Measurements from ENCODE around the gene MRPL39.

MRPL39 gene

DNA sequence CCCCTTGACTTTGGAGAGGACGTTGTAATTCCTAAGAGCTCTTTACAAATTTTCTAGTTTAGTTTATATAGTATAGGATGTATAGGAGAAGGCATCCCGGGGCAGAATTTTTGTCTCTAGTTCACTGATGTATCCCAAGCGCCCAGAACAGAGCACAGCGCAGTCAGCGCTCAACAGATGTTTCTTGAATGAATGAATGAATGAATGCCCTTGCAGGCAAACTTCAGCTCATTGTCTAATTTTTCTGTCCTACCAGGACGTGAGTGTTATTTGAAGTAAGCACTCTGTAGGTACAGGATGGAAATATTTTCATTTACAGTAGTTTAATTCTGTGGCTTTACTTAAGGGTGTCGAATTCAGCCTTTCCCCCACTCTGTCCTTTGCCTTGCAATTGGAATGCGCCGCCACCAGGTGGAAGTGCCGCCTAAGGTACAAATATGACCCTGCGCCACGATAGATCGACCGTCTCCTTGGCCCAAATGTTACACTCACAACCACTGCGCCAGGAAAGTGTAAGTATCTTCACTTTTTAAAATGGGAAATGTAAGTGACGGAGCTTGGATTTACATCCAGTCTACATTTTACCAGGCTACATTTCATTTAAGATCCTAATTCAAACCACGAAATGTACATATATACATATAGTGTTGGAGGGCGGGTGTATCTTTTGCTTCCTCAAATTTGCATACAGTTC lies 910 bp upstream of the MRPL39 start:
- Histone ChIP-seq H3K4me3 (ENCODE audit: low read length) (peak overlapping the region; percentile 95), H3K4me2 (ENCODE audit: low read length) (peak overlapping the region; percentile 79), H3K9ac (ENCODE audit: low read depth, low read length) (peak overlapping the region; percentile 58), H3K9me3 (replicated peaks; ENCODE audit: low read length) (no peaks in the 10 kb centered on the region), H3K4me1 (ENCODE audit: control insufficient read depth, insufficient read depth, low read length) (no peaks in the 10 kb centered on the region), H3K36me3 (ENCODE audit: insufficient read depth, low read length) (peaks cover 3% of the 10 kb centered on the region), H3K27me3 (ENCODE audit: control insufficient read depth, insufficient read depth, low read length) (no peaks in the 10 kb centered on the region)

DNA sequence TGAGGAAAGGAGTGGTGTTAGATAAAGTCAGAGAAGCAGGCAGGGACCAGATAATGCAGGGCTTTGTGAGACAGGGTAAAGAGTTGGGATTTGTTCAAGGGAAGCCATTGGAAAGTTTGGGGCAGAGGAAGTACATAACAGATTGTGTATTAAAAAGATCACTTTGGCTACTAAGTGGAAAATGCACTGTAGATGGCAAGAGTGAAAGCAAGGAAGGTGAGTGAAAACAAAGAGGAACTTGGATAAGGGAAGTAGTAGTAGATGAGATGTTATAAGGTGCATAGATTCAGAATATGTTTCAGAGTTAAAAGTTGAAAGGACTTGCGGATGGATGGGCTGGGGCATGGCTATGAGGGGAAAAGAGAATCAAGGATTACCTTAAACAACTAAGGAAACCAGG lies 17.4 kb downstream of the MRPL39 start:
- no peak overlapping the region for H3K4me2 ChIP-seq (ENCODE audit: low read length)
- H3K9me3 ChIP-seq (replicated peaks; ENCODE audit: low read length): no peaks in the 10 kb centered on the region
- H3K36me3 ChIP-seq (ENCODE audit: insufficient read depth, low read length): peaks cover 54% of the 10 kb centered on the region
- no peaks in the 10 kb centered on the region for H3K27me3 ChIP-seq (ENCODE audit: control insufficient read depth, insufficient read depth, low read length)
- H3K9ac ChIP-seq (ENCODE audit: low read depth, low read length): no peak overlapping the region
- no peak overlapping the region for H3K4me3 ChIP-seq (ENCODE audit: low read length)
- no peaks in the 10 kb centered on the region for H3K4me1 ChIP-seq (ENCODE audit: control insufficient read depth, insufficient read depth, low read length)

DNA sequence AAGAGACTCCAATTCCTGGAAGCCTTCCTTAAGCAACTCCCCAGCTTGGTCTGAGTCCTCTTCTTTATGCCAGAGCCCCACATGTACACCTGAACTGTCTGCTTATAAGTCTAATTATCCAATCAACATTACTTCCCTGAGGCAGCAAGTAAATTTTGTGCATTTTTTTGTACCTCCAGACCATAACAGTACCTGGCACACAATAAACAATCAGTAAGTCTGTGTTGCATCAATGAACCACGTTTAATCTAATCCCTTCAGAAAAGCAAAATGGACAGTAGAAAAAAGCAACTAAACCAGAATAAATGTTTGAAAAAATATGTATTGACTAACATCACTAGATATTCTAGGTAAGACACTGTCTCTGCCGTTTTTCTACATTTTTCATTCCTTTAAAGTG lies 20.5 kb downstream of the MRPL39 start:
- no peak overlapping the region for H3K4me2 ChIP-seq (ENCODE audit: low read length)
- H3K4me1 ChIP-seq (ENCODE audit: control insufficient read depth, insufficient read depth, low read length): no peaks in the 10 kb centered on the region
- no peaks in the 10 kb centered on the region for H3K27me3 ChIP-seq (ENCODE audit: control insufficient read depth, insufficient read depth, low read length)
- no peaks in the 10 kb centered on the region for H3K9me3 ChIP-seq (replicated peaks; ENCODE audit: low read length)
- no peak overlapping the region for H3K4me3 ChIP-seq (ENCODE audit: low read length)
- no peak overlapping the region for H3K9ac ChIP-seq (ENCODE audit: low read depth, low read length)
- H3K36me3 ChIP-seq (ENCODE audit: insufficient read depth, low read length): peaks cover 41% of the 10 kb centered on the region

DNA sequence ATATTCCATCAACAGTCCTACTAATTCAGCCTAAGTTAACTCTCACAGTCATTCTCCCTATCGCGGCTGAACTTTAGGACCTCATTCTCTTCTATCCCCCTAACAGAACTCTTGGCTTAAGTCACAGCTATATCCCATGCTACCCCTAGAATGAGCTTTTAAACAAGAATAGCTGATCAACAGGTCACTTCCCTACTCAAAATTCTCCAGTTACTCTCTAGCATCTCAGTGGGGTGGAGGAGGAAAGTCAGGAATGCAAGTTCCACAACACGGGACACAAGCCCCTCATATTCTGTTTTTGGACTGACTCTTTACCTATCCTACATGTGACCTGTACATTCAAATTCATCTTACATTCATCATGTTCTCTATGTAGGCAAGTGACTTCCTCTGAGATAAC lies 21.0 kb downstream of the MRPL39 start:
- Histone ChIP-seq H3K27me3 (ENCODE audit: control insufficient read depth, insufficient read depth, low read length) (no peaks in the 10 kb centered on the region), H3K4me3 (ENCODE audit: low read length) (no peak overlapping the region), H3K4me1 (ENCODE audit: control insufficient read depth, insufficient read depth, low read length) (no peaks in the 10 kb centered on the region), H3K9ac (ENCODE audit: low read depth, low read length) (no peak overlapping the region), H3K4me2 (ENCODE audit: low read length) (no peak overlapping the region), H3K9me3 (replicated peaks; ENCODE audit: low read length) (no peaks in the 10 kb centered on the region), H3K36me3 (ENCODE audit: insufficient read depth, low read length) (peaks cover 37% of the 10 kb centered on the region)

GRCh38 chr21:25584833-25585676 lies 22.2 kb downstream of the MRPL39 start:
- Histone ChIP-seq H3K36me3 (ENCODE audit: insufficient read depth, low read length) (peaks cover 35% of the 10 kb centered on the region), H3K9ac (ENCODE audit: low read depth, low read length) (no peak overlapping the region), H3K4me2 (ENCODE audit: low read length) (no peak overlapping the region), H3K9me3 (replicated peaks; ENCODE audit: low read length) (no peaks in the 10 kb centered on the region), H3K4me1 (ENCODE audit: control insufficient read depth, insufficient read depth, low read length) (no peaks in the 10 kb centered on the region), H3K4me3 (ENCODE audit: low read length) (no peak overlapping the region), H3K27me3 (ENCODE audit: control insufficient read depth, insufficient read depth, low read length) (no peaks in the 10 kb centered on the region)

- no peak overlapping the region for H3K9ac ChIP-seq (ENCODE audit: low read depth, low read length)
- peaks cover 24% of the 10 kb centered on the region for H3K36me3 ChIP-seq (ENCODE audit: insufficient read depth, low read length)
- no peaks in the 10 kb centered on the region for H3K27me3 ChIP-seq (ENCODE audit: control insufficient read depth, insufficient read depth, low read length)
- no peaks in the 10 kb centered on the region for H3K9me3 ChIP-seq (replicated peaks; ENCODE audit: low read length)
- no peak overlapping the region for H3K4me2 ChIP-seq (ENCODE audit: low read length)
- no peak overlapping the region for H3K4me3 ChIP-seq (ENCODE audit: low read length)
- no peaks in the 10 kb centered on the region for H3K4me1 ChIP-seq (ENCODE audit: control insufficient read depth, insufficient read depth, low read length)
Observed at GRCh38 chr21:25583370-25584130, 23.7 kb downstream of the MRPL39 start.

- Histone ChIP-seq H3K4me2 (ENCODE audit: low read length) (no peak overlapping the region), H3K4me3 (ENCODE audit: low read length) (no peak overlapping the region), H3K27me3 (ENCODE audit: control insufficient read depth, insufficient read depth, low read length) (no peaks in the 10 kb centered on the region), H3K4me1 (ENCODE audit: control insufficient read depth, insufficient read depth, low read length) (no peaks in the 10 kb centered on the region), H3K9me3 (replicated peaks; ENCODE audit: low read length) (no peaks in the 10 kb centered on the region), H3K9ac (ENCODE audit: low read depth, low read length) (no peak overlapping the region), H3K36me3 (ENCODE audit: insufficient read depth, low read length) (peaks cover 21% of the 10 kb centered on the region)
Observed at GRCh38 chr21:25582888-25583287, 24.4 kb downstream of the MRPL39 start.

DNA sequence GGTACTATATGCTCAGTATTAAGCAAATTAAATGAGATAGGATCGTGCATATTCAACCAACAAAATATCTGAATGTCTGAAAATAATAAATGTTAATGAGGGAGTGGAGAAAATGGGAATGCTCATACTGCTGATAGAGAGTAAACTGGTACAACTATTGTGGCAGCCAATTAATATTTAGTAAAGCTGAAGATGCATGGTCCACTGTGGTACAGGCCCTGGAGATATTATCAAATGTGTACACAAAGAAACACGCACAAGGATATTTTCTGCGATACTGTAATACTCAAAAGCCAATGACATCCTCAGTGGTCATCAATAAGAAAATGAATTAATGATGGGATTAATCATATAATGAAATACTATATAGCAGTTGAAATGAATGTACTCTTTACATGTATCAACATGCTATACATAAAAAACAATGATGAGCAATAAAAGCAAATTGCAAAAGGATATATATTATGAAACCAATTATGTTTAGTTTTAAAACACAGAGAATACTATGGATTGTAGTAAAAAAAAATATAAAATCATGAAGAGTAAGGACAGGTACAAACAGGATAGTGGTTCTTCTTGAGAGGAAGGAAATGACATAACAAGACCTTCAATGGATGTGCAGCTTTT lies 25.0 kb downstream of the MRPL39 start:
- Histone ChIP-seq H3K9ac (ENCODE audit: low read depth, low read length) (no peak overlapping the region), H3K27me3 (ENCODE audit: control insufficient read depth, insufficient read depth, low read length) (no peaks in the 10 kb centered on the region), H3K36me3 (ENCODE audit: insufficient read depth, low read length) (peaks cover 21% of the 10 kb centered on the region), H3K4me1 (ENCODE audit: control insufficient read depth, insufficient read depth, low read length) (peaks cover 6% of the 10 kb centered on the region), H3K4me3 (ENCODE audit: low read length) (no peak overlapping the region), H3K9me3 (replicated peaks; ENCODE audit: low read length) (no peaks in the 10 kb centered on the region), H3K4me2 (ENCODE audit: low read length) (no peak overlapping the region)

DNA sequence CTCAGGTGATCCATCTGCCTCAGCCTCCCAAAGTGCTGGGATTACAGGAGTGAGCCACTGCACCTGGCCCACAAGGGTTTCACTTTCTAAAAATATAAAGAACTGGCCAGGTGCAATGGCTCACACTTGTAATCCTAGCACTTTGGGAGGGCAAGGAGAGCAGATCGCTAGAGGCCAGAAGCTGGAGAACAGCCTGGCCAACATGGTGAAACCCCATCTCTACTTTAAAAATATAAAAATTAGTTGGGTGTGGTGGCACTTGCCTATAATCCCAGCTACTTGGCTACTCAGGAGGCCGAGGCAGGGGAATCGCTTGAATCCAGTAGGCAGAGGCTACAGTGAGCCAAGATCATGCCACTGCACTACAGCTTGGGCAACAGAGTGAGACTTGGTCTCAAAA lies 25.7 kb downstream of the MRPL39 start:
- H3K4me3 ChIP-seq (ENCODE audit: low read length): no peak overlapping the region
- no peak overlapping the region for H3K9ac ChIP-seq (ENCODE audit: low read depth, low read length)
- H3K27me3 ChIP-seq (ENCODE audit: control insufficient read depth, insufficient read depth, low read length): no peaks in the 10 kb centered on the region
- H3K4me2 ChIP-seq (ENCODE audit: low read length): no peak overlapping the region
- H3K9me3 ChIP-seq (replicated peaks; ENCODE audit: low read length): no peaks in the 10 kb centered on the region
- peaks cover 7% of the 10 kb centered on the region for H3K4me1 ChIP-seq (ENCODE audit: control insufficient read depth, insufficient read depth, low read length)
- H3K36me3 ChIP-seq (ENCODE audit: insufficient read depth, low read length): peaks cover 19% of the 10 kb centered on the region

DNA sequence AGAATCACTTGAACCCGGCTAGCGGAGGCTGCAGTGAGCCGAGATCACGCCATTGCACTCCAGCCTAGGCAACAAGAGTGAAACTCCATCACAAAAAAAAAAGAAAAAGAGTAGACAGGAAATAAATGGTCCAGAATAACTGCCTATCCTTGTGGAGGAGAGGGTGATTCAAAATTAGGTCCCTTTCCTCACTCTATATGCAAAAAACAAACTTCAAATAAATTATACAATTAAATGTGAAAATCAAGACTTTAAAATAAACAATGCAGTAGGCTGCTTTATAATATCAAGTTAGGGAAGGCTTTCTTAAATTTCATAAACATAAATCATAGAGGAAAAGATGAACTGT lies 26.4 kb downstream of the MRPL39 start:
- Histone ChIP-seq H3K4me1 (ENCODE audit: control insufficient read depth, insufficient read depth, low read length) (peaks cover 10% of the 10 kb centered on the region), H3K36me3 (ENCODE audit: insufficient read depth, low read length) (peaks cover 15% of the 10 kb centered on the region), H3K4me3 (ENCODE audit: low read length) (no peak overlapping the region), H3K9ac (ENCODE audit: low read depth, low read length) (no peak overlapping the region), H3K4me2 (ENCODE audit: low read length) (no peak overlapping the region), H3K27me3 (ENCODE audit: control insufficient read depth, insufficient read depth, low read length) (no peaks in the 10 kb centered on the region), H3K9me3 (replicated peaks; ENCODE audit: low read length) (no peaks in the 10 kb centered on the region)

Data from skeletal muscle satellite cell (primary cell).